PC-3 (cell line): ENCODE measurements around the gene PIKFYVE.

Experiments
- EZH2phosphoT487 ChIP-seq: fragments of 300-600 bp; sonication (generic); IDR thresholded peaks from 2 replicates; pipeline ENCODE4 v1.6.1; 2018; ENCODE audit warnings: mild to moderate bottlenecking, antibody characterized with exemption, low read length, borderline replicate concordance
- TF ChIP-seq, protein P1 (sequence below): fragments of 300-600 bp; sonication (generic); conservative IDR thresholded peaks from 2 replicates; pipeline ENCODE4 v1.5.1; 2017; ENCODE audit warnings: antibody characterized with exemption, low read depth, mild to moderate bottlenecking, low read length

DNA sequence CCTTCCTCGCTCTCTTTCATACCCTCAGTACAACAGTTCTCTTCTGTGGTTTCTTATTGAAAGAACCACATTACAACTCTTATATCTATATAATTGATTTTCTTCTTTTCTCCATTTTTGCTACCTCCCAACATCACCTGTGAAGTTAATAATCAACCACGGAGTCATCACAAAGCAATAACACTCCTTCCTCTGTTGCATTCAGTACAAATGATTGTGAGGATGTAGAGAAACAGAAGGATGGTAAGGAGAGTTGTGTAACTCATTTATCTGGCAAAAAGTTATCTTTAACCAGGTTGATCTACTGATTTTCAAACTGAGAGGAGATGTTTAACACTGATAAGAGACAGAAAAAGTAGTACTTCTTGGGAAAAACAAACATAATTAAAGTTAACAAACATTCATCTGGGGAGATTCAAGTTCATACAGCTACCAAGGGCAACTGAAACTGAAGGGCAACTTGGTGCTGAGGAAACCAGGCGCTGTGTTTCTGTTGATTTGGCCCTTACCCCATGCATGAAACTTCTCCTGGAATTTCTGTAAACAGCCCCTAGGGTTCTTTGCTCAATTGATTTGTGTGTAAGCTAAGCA, 25.3 kb upstream of the PIKFYVE start:
- no peak for TF ChIP-seq EZH2phosphoT487
- TF ChIP-seq, protein P1, sequence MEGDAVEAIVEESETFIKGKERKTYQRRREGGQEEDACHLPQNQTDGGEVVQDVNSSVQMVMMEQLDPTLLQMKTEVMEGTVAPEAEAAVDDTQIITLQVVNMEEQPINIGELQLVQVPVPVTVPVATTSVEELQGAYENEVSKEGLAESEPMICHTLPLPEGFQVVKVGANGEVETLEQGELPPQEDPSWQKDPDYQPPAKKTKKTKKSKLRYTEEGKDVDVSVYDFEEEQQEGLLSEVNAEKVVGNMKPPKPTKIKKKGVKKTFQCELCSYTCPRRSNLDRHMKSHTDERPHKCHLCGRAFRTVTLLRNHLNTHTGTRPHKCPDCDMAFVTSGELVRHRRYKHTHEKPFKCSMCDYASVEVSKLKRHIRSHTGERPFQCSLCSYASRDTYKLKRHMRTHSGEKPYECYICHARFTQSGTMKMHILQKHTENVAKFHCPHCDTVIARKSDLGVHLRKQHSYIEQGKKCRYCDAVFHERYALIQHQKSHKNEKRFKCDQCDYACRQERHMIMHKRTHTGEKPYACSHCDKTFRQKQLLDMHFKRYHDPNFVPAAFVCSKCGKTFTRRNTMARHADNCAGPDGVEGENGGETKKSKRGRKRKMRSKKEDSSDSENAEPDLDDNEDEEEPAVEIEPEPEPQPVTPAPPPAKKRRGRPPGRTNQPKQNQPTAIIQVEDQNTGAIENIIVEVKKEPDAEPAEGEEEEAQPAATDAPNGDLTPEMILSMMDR, result no peak
